GM21367 (cell line): ENCODE data around the gene FEM1A.
"Not testable (repeated sequence)": the region's sequence is repeated elsewhere in the genome, so short reads cannot be mapped to it uniquely, and the experiment has no call there.

Source experiments
- ATAC-seq: cut with Tn5 transposase; IDR thresholded peaks from one replicate; pipeline ENCODE4 v1.9.1; 2021; ENCODE audit not compliant: unreplicated experiment

Gene FEM1A

GRCh38 chr19:4845975-4846374, 54.4 kb downstream of the FEM1A start:
- not testable (repeated sequence) for ATAC-seq

- no peak for ATAC-seq
Measured at GRCh38 chr19:4847190-4847973, 55.8 kb downstream of the FEM1A start.

- no peak for ATAC-seq
Measured at GRCh38 chr19:4849019-4849418, 57.5 kb downstream of the FEM1A start.
